Activated naive CD4-positive, alpha-beta T cell treated with anti-CD3 and anti-CD28 coated beads for 36 hours (primary cell): ENCODE measurements around the gene MYLK2. TPM values are rescaled to one million over a fixed set of nuclear protein-coding genes. Genes with fewer than 3 reads are reported as not detected.

Experiments
- CTCF ChIA-PET: fragments of 350-600 bp; sonication (Branson Sonifier 250); formaldehyde crosslinking; loops from one replicate; lab custom pipeline; 2021; ENCODE audit warnings: antibody characterized with exemption; lab: Charles Lee
- DNase-seq: peaks from one replicate; pipeline ENCODE4 v3.0.0-alpha.2; 2020
- H3K27ac Mint-ChIP-seq: one replicate; pipeline ENCODE4 v1.8.0; 2021; ENCODE audit warnings: mild to moderate bottlenecking, mixed read lengths
- H3K27me3 Mint-ChIP-seq: one replicate; pipeline ENCODE4 v1.8.0; 2021; ENCODE audit warnings: low read depth, mixed read lengths
- H3K36me3 Mint-ChIP-seq: one replicate; pipeline ENCODE4 v1.8.0; 2021; ENCODE audit warnings: low read depth, mixed read lengths
- H3K4me1 Mint-ChIP-seq: one replicate; pipeline ENCODE4 v1.8.0; 2021; ENCODE audit warnings: low read depth, mixed read lengths
- H3K4me3 Mint-ChIP-seq: one replicate; pipeline ENCODE4 v1.8.0; 2021; ENCODE audit warnings: mild to moderate bottlenecking, moderate library complexity, mixed read lengths
- H3K9me3 Mint-ChIP-seq: one replicate; pipeline ENCODE4 v1.8.0; 2021; ENCODE audit warnings: mixed read lengths
- intact Hi-C: fragments of 100-400 bp; cut with micrococcal nuclease; formaldehyde crosslinking; loops from one replicate; pipeline ENCODE4 v1.15.1; 2023
- total RNA-seq, 2 experiments: library from RNA; stranded (reverse); gene quantifications; one replicate each; pipeline ENCODE4 v1.2.3, GENCODE V29; 2021

Gene MYLK2
- total RNA-seq, 2 experiments from 2014 or later: 0.17 TPM; not detected in 1

DNA sequence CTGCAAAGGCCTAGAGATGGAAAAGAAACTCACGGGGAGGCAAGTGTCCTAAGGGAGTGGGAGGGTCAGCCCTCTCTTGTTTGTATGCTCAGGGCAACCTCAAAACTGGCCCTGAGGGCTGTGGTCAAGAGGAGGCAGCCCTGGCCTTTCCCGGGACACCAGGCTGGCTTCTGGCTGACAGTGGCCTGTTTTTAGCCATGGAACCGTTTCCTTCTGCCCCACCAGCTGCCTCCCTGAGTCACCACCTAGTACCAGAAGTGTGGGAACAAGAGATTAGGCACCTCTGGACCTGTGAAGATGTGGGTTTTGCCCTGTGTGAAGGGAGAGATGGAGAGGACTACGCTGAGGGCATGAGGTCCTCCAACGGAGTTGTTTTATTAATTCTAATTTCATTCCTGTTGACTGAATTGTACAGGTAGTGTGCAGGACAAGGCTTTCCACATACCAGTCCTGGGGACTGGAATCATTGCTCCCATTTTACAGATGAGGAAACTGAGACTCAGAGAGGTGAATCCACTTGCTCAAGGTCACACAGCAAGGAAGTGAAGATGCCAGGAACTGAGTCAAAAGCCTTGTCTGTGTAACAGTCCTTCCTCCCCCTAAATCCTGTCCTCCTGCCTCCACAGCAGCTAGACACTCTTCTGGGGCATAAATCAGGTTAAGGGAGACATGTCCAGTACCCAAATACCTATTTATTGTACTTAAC is 20.8 kb downstream of the MYLK2 start:
- Mint-ChIP-seq H3K4me3 (no peak overlapping the region), H3K36me3 (no peaks in the 10 kb centered on the region), H3K4me1 (peaks cover 3% of the 10 kb centered on the region), H3K27ac (no peak overlapping the region), H3K9me3 (no peaks in the 10 kb centered on the region), H3K27me3 (no peaks in the 10 kb centered on the region)
- CTCF ChIA-PET: no interaction called here
- no peak for DNase-seq
- intact Hi-C loops: no loop called here

DNA sequence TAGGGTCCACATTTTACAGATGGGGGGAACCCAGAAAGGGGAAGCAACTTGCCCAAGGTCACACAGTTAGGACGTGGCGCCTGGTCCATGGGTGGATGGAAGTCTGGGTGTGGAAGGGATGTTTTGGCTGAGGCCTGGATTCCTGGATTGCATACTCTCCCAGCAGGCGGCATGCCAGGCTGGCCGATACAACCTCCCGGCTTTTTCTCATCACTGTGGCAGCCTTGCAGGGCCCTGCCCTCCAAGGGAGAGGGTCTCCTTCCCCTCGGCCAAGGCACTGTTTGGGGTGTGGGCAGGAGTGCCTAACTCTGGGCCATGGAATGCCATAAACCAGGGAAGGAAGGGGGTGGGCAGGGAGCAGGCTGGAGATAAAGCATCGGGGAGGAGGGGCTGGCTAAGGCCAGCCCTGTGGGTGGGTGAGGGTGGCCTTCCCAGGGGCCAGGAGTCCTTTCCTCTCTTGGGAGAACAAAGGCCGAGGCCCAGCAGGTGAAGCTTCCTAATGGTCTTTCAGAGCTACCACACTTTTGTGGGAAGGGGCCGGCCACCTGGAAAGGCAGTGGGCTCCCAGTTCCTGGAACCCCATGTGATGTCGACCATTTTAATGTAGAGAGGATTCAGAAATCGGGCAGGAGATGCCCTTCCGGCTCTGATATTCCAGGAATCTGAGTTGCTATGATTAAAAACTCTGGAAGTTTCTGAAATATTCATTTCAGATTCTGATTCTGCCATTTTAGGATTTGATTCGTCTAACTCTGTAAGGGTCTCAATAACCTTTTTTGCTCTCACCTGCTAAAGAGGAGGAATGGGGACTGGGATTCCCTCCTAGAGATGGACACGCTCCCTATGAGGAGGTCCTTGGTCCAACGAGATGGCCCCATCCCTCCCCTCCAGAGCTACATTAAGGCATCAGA is 22.0 kb downstream of the MYLK2 start:
- CTCF ChIA-PET: interaction anchor here (0.7 to 4.5 kb wide), 2 partner anchors 8 to 13 kb away, joined by 3 to 26 read pairs; no protein-coding TSS in a partner anchor

DNA sequence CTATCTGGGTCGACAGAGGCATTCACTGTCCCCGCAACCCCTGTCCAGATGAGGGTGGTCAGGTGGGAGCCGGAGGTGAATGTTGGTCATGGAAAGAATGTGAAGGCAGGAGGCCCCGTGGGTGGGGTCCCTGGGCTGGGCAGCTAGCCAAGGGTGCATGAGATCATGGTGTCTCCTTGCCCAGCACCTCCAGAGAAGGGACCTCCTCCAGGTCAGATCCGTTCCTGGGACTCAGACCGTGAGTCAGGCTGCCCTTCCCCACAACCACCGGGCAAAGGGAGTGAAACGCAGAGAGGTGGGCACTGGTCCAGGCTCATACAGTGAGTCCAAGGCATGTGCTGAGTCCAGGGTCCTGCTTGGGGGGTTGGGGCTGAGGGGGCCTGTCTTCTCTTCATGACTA is 22.8 kb downstream of the MYLK2 start:
- Mint-ChIP-seq H3K9me3 (no peaks in the 10 kb centered on the region), H3K27ac (no peak overlapping the region), H3K36me3 (no peaks in the 10 kb centered on the region), H3K27me3 (peaks cover 1% of the 10 kb centered on the region), H3K4me1 (no peaks in the 10 kb centered on the region), H3K4me3 (no peak overlapping the region)
- CTCF ChIA-PET: interaction anchor here (0.7 to 4.5 kb wide), 2 partner anchors 8 to 12 kb away, joined by 3 to 26 read pairs; no protein-coding TSS in a partner anchor
- DNase-seq: no peak
- intact Hi-C loops: no loop called here

More for the DNA sequence above, 22.0 kb downstream of the MYLK2 start:
- Mint-ChIP-seq H3K27ac (no peak overlapping the region), H3K4me1 (peaks cover under 1% of the 10 kb centered on the region), H3K4me3 (no peak overlapping the region), H3K9me3 (no peaks in the 10 kb centered on the region), H3K36me3 (no peaks in the 10 kb centered on the region), H3K27me3 (no peaks in the 10 kb centered on the region)
- intact Hi-C loops: no loop called here
- no peak for DNase-seq

DNA sequence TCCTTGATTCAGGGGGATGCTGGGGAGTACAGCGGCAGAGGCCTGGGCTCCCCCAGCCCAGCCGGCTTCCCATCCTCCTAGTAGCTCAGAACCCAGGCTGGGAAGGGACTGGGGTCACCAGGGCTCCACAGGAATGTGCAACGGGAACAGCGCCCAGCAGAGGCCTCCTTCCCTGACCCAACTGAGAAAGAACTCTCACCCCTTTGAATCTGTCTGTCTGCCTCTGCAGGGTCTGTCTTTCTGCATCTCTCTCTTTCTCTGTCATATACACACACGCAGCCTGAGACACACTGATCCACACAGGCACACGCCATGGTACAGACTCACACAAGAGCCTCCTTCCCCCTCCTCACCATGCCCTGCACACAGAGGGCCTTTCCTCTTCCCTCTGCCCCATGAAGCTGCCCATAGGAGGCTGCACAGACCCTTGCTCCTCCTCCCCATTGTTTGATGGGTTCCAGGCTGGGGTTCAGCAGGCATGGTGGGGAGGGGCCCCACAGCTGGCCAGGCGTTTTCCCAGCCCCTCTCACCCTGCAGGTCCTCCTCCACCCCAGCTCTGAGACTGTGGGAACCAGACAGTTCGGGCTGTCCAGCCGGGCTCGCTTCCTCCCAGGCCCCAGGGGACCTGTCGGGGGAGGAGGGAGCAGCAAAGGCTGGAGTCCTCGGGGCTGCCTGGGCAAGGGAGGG is 23.5 kb downstream of the MYLK2 start:
- H3K36me3 Mint-ChIP-seq: no peaks in the 10 kb centered on the region
- no peak overlapping the region for H3K27ac Mint-ChIP-seq
- H3K27me3 Mint-ChIP-seq: peaks cover 1% of the 10 kb centered on the region
- H3K9me3 Mint-ChIP-seq: no peaks in the 10 kb centered on the region
- no peak overlapping the region for H3K4me3 Mint-ChIP-seq
- CTCF ChIA-PET: interaction anchor here (4.5 to 5.4 kb wide), 2 partner anchors 12 to 20 kb away, joined by 26 to 53 read pairs; no protein-coding TSS in a partner anchor
- intact Hi-C loops: no loop called here
- no peak for DNase-seq
- no peaks in the 10 kb centered on the region for H3K4me1 Mint-ChIP-seq

DNA sequence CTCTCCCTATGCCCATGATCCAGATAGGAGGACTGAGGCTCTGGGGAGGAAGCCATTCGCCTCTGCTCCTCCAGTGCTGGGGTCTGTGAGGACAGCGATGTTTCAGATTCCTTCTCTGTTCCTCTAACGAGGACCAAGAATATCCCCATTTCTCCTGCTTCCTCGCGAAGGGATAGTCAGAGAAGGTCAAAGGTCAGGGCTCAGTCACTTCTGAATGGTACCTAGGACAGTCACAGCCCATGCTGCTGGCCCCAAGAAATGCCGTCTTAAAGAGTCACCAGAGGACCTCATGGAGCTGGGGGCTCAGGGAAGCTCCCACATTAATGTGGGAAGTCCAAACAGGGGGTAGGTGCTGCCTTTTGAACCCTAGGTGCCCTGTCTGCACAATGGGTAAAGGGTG is 24.1 kb downstream of the MYLK2 start:
- Mint-ChIP-seq H3K4me1 (no peaks in the 10 kb centered on the region), H3K36me3 (no peaks in the 10 kb centered on the region), H3K9me3 (no peaks in the 10 kb centered on the region), H3K27ac (no peak overlapping the region), H3K27me3 (peaks cover 1% of the 10 kb centered on the region), H3K4me3 (no peak overlapping the region)
- CTCF ChIA-PET: interaction anchor here (4.5 to 5.4 kb wide), 2 partner anchors 11 to 20 kb away, joined by 26 to 53 read pairs; no protein-coding TSS in a partner anchor
- intact Hi-C loops: no loop called here
- no peak for DNase-seq

DNA sequence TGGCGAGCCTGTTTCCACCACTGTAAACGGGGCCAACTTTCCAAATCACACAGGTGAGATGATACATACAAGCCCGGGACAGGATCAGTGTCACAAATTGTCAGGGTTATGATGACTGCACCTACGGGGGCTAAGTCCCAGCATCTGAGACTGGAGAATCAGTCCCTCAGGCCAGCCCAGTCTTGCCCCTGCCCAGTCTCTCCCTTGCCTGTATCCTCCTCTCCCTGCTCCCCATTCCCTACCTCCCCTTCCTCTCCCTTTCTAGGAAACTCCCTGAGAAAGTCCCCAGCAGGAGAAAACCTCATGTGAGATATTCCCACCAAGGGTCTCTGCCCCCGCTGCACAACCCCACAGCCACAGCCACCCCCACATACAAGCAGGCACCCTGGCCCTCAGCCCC is 24.7 kb downstream of the MYLK2 start:
- Mint-ChIP-seq H3K27ac (no peak overlapping the region), H3K4me3 (no peak overlapping the region), H3K4me1 (no peaks in the 10 kb centered on the region), H3K36me3 (no peaks in the 10 kb centered on the region), H3K9me3 (no peaks in the 10 kb centered on the region), H3K27me3 (peaks cover 6% of the 10 kb centered on the region)
- DNase-seq: no peak
- CTCF ChIA-PET: interaction anchor here (4.5 to 5.4 kb wide), 2 partner anchors 10 to 21 kb away, joined by 26 to 53 read pairs; no protein-coding TSS in a partner anchor
- intact Hi-C loops: no loop called here

DNA sequence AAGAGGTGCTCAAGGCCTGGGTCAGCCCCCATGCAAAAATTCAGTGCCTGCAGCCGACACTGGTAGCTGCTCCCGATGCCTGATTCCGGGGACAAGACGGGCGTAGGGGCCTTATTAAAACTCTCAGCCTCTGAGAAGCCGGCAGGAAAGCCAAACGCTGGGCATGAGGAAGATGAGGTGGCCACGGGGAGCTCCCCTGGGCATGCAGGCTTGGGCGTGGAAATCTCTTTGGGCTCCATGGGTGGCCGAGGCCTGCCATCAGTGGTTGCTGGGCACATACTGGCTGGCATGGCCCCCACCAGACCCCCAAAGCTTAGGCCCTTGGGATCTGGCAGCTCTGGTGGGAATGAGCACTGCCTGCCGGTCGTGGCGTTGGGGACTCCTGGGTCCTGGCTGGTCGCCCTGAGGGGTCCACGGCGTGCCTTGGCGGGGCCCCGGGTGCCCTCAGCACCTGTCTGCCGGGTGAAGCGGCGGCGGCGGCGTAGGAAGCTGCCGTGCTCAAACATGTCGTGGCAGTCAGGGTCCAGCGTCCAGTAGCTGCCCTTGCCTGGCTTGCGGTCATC is 25.7 kb downstream of the MYLK2 start:
- no peaks in the 10 kb centered on the region for H3K36me3 Mint-ChIP-seq
- CTCF ChIA-PET: interaction anchor here (0.6 to 5.4 kb wide), 4 partner anchors 10 to 244 kb away, joined by 3 to 53 read pairs (median 14); no protein-coding TSS in a partner anchor
- H3K27ac Mint-ChIP-seq: no peak overlapping the region
- intact Hi-C loops: loop anchor here (5.0 kb wide), 1 partner anchor 213 kb away; no protein-coding TSS in a partner anchor
- H3K27me3 Mint-ChIP-seq: peaks cover 7% of the 10 kb centered on the region
- no peaks in the 10 kb centered on the region for H3K9me3 Mint-ChIP-seq
- no peaks in the 10 kb centered on the region for H3K4me1 Mint-ChIP-seq
- DNase-seq: no peak
- no peak overlapping the region for H3K4me3 Mint-ChIP-seq

DNA sequence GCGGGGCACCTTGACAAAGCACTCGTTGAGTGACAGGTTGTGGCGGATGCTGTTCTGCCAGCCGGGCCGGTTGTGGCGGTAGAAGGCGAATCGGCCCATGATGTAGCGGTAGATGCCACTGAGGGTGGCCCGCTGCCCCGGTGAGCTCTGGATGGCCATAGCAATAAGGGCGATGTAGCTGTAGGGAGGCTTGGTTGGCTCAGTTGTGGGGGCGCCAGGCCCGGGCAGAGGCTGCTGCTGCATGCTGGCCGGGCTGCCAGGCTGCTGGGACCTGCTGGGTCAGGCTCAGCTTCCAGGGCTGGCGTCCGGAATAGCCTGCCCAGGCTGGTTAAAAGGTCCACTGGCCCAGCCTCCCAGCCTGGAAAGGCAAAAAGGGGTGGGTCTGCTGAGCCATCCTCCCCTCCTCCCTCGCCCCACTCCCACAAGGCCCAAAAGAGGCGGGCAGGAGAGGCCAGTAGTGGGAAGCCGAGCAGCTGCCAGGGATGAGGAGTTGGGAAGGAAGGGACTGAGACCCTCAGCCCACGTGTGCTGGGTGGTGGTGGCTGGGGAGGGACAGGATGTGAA is 26.2 kb downstream of the MYLK2 start, which contains the start of gene FOXS1:
FOXS1 (minus strand) TSS at position 305 of the 564 bp plus-strand sequence; CDS start at position 243, 62 bp downstream.
- DNase-seq: no peak
- Mint-ChIP-seq H3K36me3 (no peaks in the 10 kb centered on the region), H3K9me3 (no peaks in the 10 kb centered on the region), H3K4me1 (no peaks in the 10 kb centered on the region), H3K27ac (no peak within 1 kb of the TSS), H3K27me3 (peaks cover 12% of the 10 kb centered on the region), H3K4me3 (no peak within 1 kb of the TSS)
- CTCF ChIA-PET: interaction anchor here (0.6 to 5.4 kb wide), 4 partner anchors 9 to 244 kb away, joined by 3 to 53 read pairs (median 14); no protein-coding TSS in a partner anchor
- intact Hi-C loops: loop anchor here (5.0 kb wide), 1 partner anchor 213 kb away; no protein-coding TSS in a partner anchor

DNA sequence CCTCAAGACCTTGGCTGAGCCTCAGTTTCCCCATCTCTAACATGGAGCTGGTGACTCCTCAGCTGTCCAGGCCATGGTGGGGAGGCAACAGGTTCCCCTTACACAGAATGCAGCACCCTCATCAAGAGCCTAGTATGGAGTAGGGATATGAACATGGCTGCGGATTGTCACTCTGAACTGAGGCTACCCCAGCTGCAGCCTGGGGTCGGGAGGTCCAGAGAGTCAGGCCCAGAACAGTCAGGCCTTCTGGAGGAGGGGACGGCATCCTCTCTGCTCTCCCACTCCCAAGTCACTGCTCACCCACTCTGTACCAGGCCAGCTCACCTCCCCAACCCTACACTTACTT is 27.6 kb downstream of the MYLK2 start:
- Mint-ChIP-seq H3K27me3 (peaks cover 21% of the 10 kb centered on the region), H3K36me3 (no peaks in the 10 kb centered on the region), H3K9me3 (no peaks in the 10 kb centered on the region), H3K27ac (no peak overlapping the region), H3K4me3 (no peak overlapping the region), H3K4me1 (no peaks in the 10 kb centered on the region)
- CTCF ChIA-PET: interaction anchor here (0.7 to 5.4 kb wide), 23 partner anchors 9 to 188 kb away, joined by 3 to 53 read pairs (median 3); partner anchors contain the start of gene PDRG1
- DNase-seq: no peak
- intact Hi-C loops: loop anchor here (1.0 to 5.0 kb wide), 2 partner anchors 24 to 214 kb away; no protein-coding TSS in a partner anchor

DNA sequence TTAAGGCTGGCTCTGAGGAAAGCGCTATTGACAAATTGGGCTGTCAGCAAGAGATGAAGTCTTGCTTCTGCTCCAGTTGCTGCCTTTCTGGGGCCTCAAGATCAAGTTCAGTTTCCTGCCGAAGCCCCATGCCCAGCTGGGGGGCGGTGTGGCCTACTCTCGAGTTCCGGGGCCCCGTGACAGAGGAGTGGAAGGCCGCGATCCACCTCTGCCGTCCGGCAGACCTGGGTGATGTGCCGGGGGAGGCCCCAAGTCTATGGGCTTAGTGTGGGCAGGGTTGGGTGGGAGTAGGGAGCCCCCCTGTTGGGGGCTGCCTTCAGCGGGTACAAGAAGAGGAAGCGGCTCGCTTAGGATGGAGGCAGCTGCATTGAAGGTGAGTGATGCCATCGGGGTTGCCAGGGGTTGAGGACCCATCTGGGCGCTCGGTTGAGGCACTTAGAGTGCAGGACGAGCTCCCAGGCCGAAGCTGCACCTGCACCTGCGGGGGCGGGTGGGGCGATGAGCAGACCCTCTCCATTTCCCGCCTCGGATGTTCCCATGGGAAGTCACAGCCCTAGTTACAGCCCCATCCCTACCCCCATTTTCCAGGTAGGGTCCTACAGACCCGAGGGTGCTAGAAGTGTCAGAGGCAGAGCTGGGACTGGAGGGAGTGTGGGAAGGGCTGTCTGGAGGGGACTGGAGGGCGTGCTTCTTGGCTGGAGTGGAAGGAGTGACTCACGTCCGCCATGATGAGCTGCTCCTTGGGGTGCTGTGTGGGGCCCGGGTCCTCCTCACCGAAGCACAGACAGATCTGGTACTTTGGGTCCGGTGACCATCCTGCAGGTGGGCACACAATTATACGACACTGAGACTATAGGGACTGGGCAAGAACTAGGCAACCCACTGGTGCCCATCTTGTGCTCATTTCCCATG is 29.2 kb downstream of the MYLK2 start:
- intact Hi-C loops: loop anchor here (5.0 kb wide), 1 partner anchor 216 kb away; no protein-coding TSS in a partner anchor
- Mint-ChIP-seq H3K27me3 (peaks cover 21% of the 10 kb centered on the region), H3K4me1 (no peaks in the 10 kb centered on the region), H3K36me3 (no peaks in the 10 kb centered on the region), H3K27ac (no peak overlapping the region), H3K9me3 (no peaks in the 10 kb centered on the region), H3K4me3 (no peak overlapping the region)
- no peak for DNase-seq
- CTCF ChIA-PET: interaction anchor here (1.5 to 5.4 kb wide), 7 partner anchors 11 to 105 kb away, joined by 3 to 53 read pairs (median 11); partner anchors contain the start of gene PDRG1
